Measurements from ENCODE around the gene SPN.

SPN gene

GRCh38 chr16:29719063-29719462, 56.0 kb downstream of the SPN start:
- in situ Hi-C loops (cut with MboI; ENCODE audit: low pct_unique_long_range_greater_than_20kb, low sequenced_read_pairs) = no loop called here
- DNase-seq = peak; percentile 62
